Gastroesophageal sphincter (tissue), 3 donors: ENCODE data around the gene LRRC75A.

Source experiments
- CTCF ChIP-seq, 4 experiments: fragments of 200-600 bp in 2 of 4; fragments of 450-650 bp in 2 of 4; sonication (generic) in 1 of 4; IDR thresholded peaks; one replicate each; pipeline ENCODE4 v1.5.1; 2017 to 2019; ENCODE audit warnings: antibody characterized with exemption in 4 of 4, mild to moderate bottlenecking in 2 of 4, moderate library complexity in 2 of 4
- POLR2A ChIP-seq, 2 donors: fragments of 450-650 bp; IDR thresholded peaks; one replicate each; pipeline ENCODE4 v1.6.1; 2017; ENCODE audit warnings: antibody characterized with exemption in 2 of 2, mild to moderate bottlenecking in 2 of 2, moderate library complexity in 1 of 2
- POLR2AphosphoS5 ChIP-seq: sonication (generic); formaldehyde crosslinking; IDR thresholded peaks from one replicate; pipeline ENCODE4 v1.6.1; 2017; ENCODE audit warnings: antibody characterized with exemption

GRCh38 chr17:16465861-16466338, 26.1 kb downstream of the LRRC75A start:
- TF ChIP-seq CTCF (IDR thresholded peaks at IDR 0.05) (no peak), POLR2A (IDR thresholded peaks at IDR 0.05) (no peak), POLR2AphosphoS5 (no peak)
